Endothelial cell of umbilical vein (primary cell): ENCODE data around the gene KLRB1. TPM values are rescaled to one million over a fixed set of nuclear protein-coding genes. Genes with fewer than 3 reads are reported as not detected.

Experiments used
- BruUV-seq: library from RNA; stranded (reverse); fragments of 400-500 nt; replicated peaks from 2 replicates; lab custom pipeline; 2021; lab: Mats Ljungman, UMichigan
- CTCF ChIA-PET: fragments of 300-600, 350-600 bp; sonication (Branson Sonifier 250); formaldehyde crosslinking; loops from one replicate; lab custom pipeline; 2021; ENCODE audit warnings: antibody characterized with exemption, inconsistent platforms; lab: Charles Lee
- POLR2A ChIA-PET: fragments of 300-600, 350-600 bp; sonication (Branson Sonifier 250); formaldehyde crosslinking; loops from one replicate; lab custom pipeline; 2021; ENCODE audit warnings: antibody characterized with exemption, inconsistent platforms; lab: Charles Lee
- DNase-seq: peaks from one replicate; pipeline ENCODE4 v3.0.0-alpha.2; 2011; ENCODE audit warnings: low read depth, low spot score
- FAIRE-seq: peaks from 2 replicates; lab custom pipeline; 2011; peaks lifted over from hg19 to GRCh38; lab: Jason Lieb, UNC
- H2AFZ ChIP-seq: 2 replicates; pipeline ENCODE4 v1.6.0; 2012; ENCODE audit warnings: low read depth, low read length, control low read depth, inconsistent platforms
- H3K27ac ChIP-seq: 2 replicates; pipeline ENCODE4 v1.5.1; 2011; ENCODE audit warnings: low read depth, mild to moderate bottlenecking, control low read depth, low read length, moderate library complexity; ENCODE audit not compliant: insufficient read depth
- H3K27me3 ChIP-seq, 2 experiments: 2 replicates each; pipeline versions ENCODE4 v1.6.0 to v1.6.1; 2011; ENCODE audit warnings: low read length in 2 of 2, mixed read lengths in 1 of 2; ENCODE audit not compliant: control insufficient read depth in 2 of 2, insufficient read depth in 2 of 2
- H3K36me3 ChIP-seq, 2 experiments: 2 replicates in 1 of 2; 3 replicates in 1 of 2; pipeline ENCODE4 v1.5.1; 2011; ENCODE audit warnings: low read length in 2 of 2, mild to moderate bottlenecking in 1 of 2, moderate library complexity in 1 of 2; ENCODE audit not compliant: control insufficient read depth in 2 of 2, insufficient read depth in 2 of 2; ENCODE audit errors: extremely low read depth in 1 of 2
- H3K4me1 ChIP-seq: 3 replicates; pipeline ENCODE4 v1.5.1; 2011; ENCODE audit warnings: mild to moderate bottlenecking, low read length; ENCODE audit not compliant: control insufficient read depth, insufficient read depth; ENCODE audit errors: extremely low read depth
- H3K4me2 ChIP-seq: 2 replicates; pipeline ENCODE4 v1.6.1; 2011; ENCODE audit warnings: low read length, control low read depth, mixed read lengths; ENCODE audit not compliant: insufficient read depth
- H3K4me3 ChIP-seq, 3 experiments: fragments of 200-600 bp in 1 of 3; sonication (generic), shearing (Covaris generic) in 1 of 3; replicated peaks in 1 of 3; 2 replicates each; pipeline ENCODE4 v1.5.1; 2011 to 2016; ENCODE audit warnings: control low read depth in 3 of 3, low read length in 3 of 3, mild to moderate bottlenecking in 2 of 3, inconsistent platforms in 1 of 3, low read depth in 1 of 3, moderate library complexity in 1 of 3; ENCODE audit not compliant: insufficient read depth in 1 of 3
- H3K79me2 ChIP-seq: 2 replicates; pipeline ENCODE4 v1.6.0; 2012; ENCODE audit warnings: low read length, inconsistent platforms; ENCODE audit not compliant: control insufficient read depth, insufficient read depth
- H3K9ac ChIP-seq: replicated peaks from 2 replicates; pipeline ENCODE3; 2011; ENCODE audit warnings: low read length, control low read depth; ENCODE audit not compliant: insufficient read depth; ENCODE audit errors: extremely low read depth
- H3K9me1 ChIP-seq: replicated peaks from 3 replicates; pipeline ENCODE4 v1.6.0; 2011; ENCODE audit warnings: mild to moderate bottlenecking, low read length; ENCODE audit not compliant: control insufficient read depth, insufficient read depth; ENCODE audit errors: extremely low read depth
- H3K9me3 ChIP-seq: replicated peaks from 2 replicates; pipeline ENCODE4 v1.5.1; 2012; ENCODE audit warnings: low read length, inconsistent platforms; ENCODE audit not compliant: control insufficient read depth, insufficient read depth
- H4K20me1 ChIP-seq: replicated peaks from 2 replicates; pipeline ENCODE3; 2011; ENCODE audit warnings: mild to moderate bottlenecking, low read length; ENCODE audit not compliant: control insufficient read depth, insufficient read depth; ENCODE audit errors: extremely low read depth
- CTCF ChIP-seq, 2 donors: IDR thresholded peaks; 1 replicate in 1 of 2; 2 replicates in 1 of 2; pipeline ENCODE4 v1.5.1; 2011; ENCODE audit warnings: low read length in 2 of 2, mild to moderate bottlenecking in 2 of 2, moderate library complexity in 2 of 2, control low read depth in 1 of 2, inconsistent platforms in 1 of 2, low read depth in 1 of 2; ENCODE audit not compliant: insufficient read depth in 1 of 2; ENCODE audit errors: extremely low read depth in 1 of 2
- FOS ChIP-seq: IDR thresholded peaks from 2 replicates; pipeline ENCODE4 v1.6.1; 2011; ENCODE audit warnings: mild to moderate bottlenecking, low read length, moderate library complexity, borderline replicate concordance; ENCODE audit not compliant: insufficient read depth
- MAX ChIP-seq: IDR thresholded peaks from 2 replicates; pipeline ENCODE4 v1.6.1; 2011; ENCODE audit not compliant: insufficient read depth, insufficient read length
- MYC ChIP-seq: IDR thresholded peaks from one replicate; pipeline ENCODE4 v1.6.1; 2011; ENCODE audit warnings: mild to moderate bottlenecking, low read depth, low read length
- dilution Hi-C: fragments of 300-500 bp; cut with MboI; formaldehyde crosslinking; loops from one replicate; pipeline ENCODE4 v1.15.0; 2019; ENCODE audit warnings: low sequenced_read_pairs; ENCODE audit not compliant: extremely low pct_ligation_motif_present
- intact Hi-C: fragments of 100-400 bp; cut with micrococcal nuclease; formaldehyde crosslinking; loops from one replicate; pipeline ENCODE4 v1.10.0; 2022
- polyA plus RNA-seq, 4 experiments: library from polyadenylated mRNA; depleted of rRNA in 3 of 4; stranded (reverse) in 3 of 4; unstranded in 1 of 4; fragments of >200 nt; gene quantifications; 2 replicates each; pipeline versions ENCODE4 v1.2.1 to v1.2.3, GENCODE V29; 2011 to 2012; ENCODE audit warnings: missing spikeins in 1 of 4
- total RNA-seq: library from RNA; stranded (reverse); gene quantifications from 2 replicates; pipeline ENCODE4 v1.2.3, GENCODE V29; 2021

Gene KLRB1
- total and polyA plus RNA-seq, 2 donors (not counting 3 experiments of a cell fraction or from before 2014, with no cell fraction given), result not detected

GRCh38 chr12:9634969-9635754 lies 27.4 kb upstream of the KLRB1 start:
- Histone ChIP-seq H3K27ac (no peak overlapping the region), H3K27me3 (no peaks in the 10 kb centered on the region), H3K9me3 (no peaks in the 10 kb centered on the region), H3K36me3 (no peaks in the 10 kb centered on the region), H3K9me1 (no peaks in the 10 kb centered on the region), H3K79me2 (no peaks in the 10 kb centered on the region), H4K20me1 (no peaks in the 10 kb centered on the region), H3K4me2 (no peak overlapping the region), H3K4me1 (no peaks in the 10 kb centered on the region), H3K9ac (no peak overlapping the region), H3K4me3 (no peak overlapping the region), H2AFZ (no peak overlapping the region)
- DNase-seq, result no peak
- POLR2A ChIA-PET, result no interaction called here
- no TSS peak for BruUV-seq
- FAIRE-seq, result no peak
- intact Hi-C loops (loop anchor here (1.0 to 5.0 kb wide), 4 partner anchors 73 to 292 kb away; no protein-coding TSS in a partner anchor), dilution Hi-C loops (no loop called here)
- TF ChIP-seq MAX, result no peak
- peak; percentile 13 for TF ChIP-seq FOS
- CTCF ChIA-PET, result interaction anchor here (0.6 to 6.5 kb wide), 15 partner anchors 11 to 304 kb away, joined by 3 to 132 read pairs (median 4); no protein-coding TSS in a partner anchor

GRCh38 chr12:9634177-9634803 lies 26.6 kb upstream of the KLRB1 start:
- ChIA-PET POLR2A (no interaction called here), CTCF (interaction anchor here (0.7 to 6.5 kb wide), 11 partner anchors 10 to 303 kb away, joined by 3 to 132 read pairs (median 4); no protein-coding TSS in a partner anchor)
- no peak overlapping the region for H3K9ac ChIP-seq
- no peaks in the 10 kb centered on the region for H3K9me3 ChIP-seq
- H3K4me1 ChIP-seq, result no peaks in the 10 kb centered on the region
- no peaks in the 10 kb centered on the region for H3K27me3 ChIP-seq
- H3K4me2 ChIP-seq, result no peak overlapping the region
- H4K20me1 ChIP-seq, result no peaks in the 10 kb centered on the region
- no peaks in the 10 kb centered on the region for H3K9me1 ChIP-seq
- dilution Hi-C loops (no loop called here), intact Hi-C loops (loop anchor here (1.0 to 5.0 kb wide), 4 partner anchors 74 to 293 kb away; no protein-coding TSS in a partner anchor)
- TF ChIP-seq MYC (no peak), CTCF (IDR thresholded peaks at IDR 0.05; ENCODE audit: extremely low read depth in 1 of 2, insufficient read depth in 1 of 2, low read depth in 1 of 2, low read length in 2 of 2) (peak; percentile 55 to 57)
- H2AFZ ChIP-seq, result no peak overlapping the region
- H3K4me3 ChIP-seq, result no peak overlapping the region
- FAIRE-seq (peak; percentile 91), DNase-seq (peak; percentile 70)
- H3K36me3 ChIP-seq, result no peaks in the 10 kb centered on the region
- H3K27ac ChIP-seq, result no peak overlapping the region
- no TSS peak for BruUV-seq
- no peaks in the 10 kb centered on the region for H3K79me2 ChIP-seq
